Trophoblast cell (in vitro differentiated cells and primary cell): ENCODE measurements around the gene HEPN1.

Source experiments
- DNase-seq, 2 donors: peaks; one replicate each; pipeline ENCODE4 v3.0.0-alpha.2; 2016
- H2AFZ ChIP-seq: 2 replicates; pipeline ENCODE4 v1.6.1; 2013; ENCODE audit warnings: low read length, moderate library complexity, mild to moderate bottlenecking; ENCODE audit not compliant: insufficient read depth, poor library complexity
- H2AK5ac ChIP-seq: 2 replicates; pipeline ENCODE4 v1.6.1; 2013; ENCODE audit warnings: mild to moderate bottlenecking, low read length
- H2BK120ac ChIP-seq: 2 replicates; pipeline ENCODE4 v1.6.1; 2013; ENCODE audit warnings: low read length, mild to moderate bottlenecking, moderate library complexity; ENCODE audit not compliant: insufficient read depth, poor library complexity
- H2BK12ac ChIP-seq: 2 replicates; pipeline ENCODE4 v1.6.1; 2013; ENCODE audit warnings: mild to moderate bottlenecking, low read length, moderate library complexity
- H2BK5ac ChIP-seq: 2 replicates; pipeline ENCODE4 v1.6.1; 2013; ENCODE audit warnings: low read length, low read depth, moderate library complexity, mild to moderate bottlenecking; ENCODE audit not compliant: poor library complexity
- H3K14ac ChIP-seq: 2 replicates; pipeline ENCODE4 v1.6.1; 2013; ENCODE audit warnings: mild to moderate bottlenecking, low read length
- H3K18ac ChIP-seq: 2 replicates; pipeline ENCODE4 v1.6.1; 2013; ENCODE audit warnings: mild to moderate bottlenecking, low read length
- H3K23ac ChIP-seq: 2 replicates; pipeline ENCODE4 v1.6.1; 2013; ENCODE audit warnings: low read length
- H3K27ac ChIP-seq: 2 replicates; pipeline ENCODE4 v1.5.1; 2013; ENCODE audit warnings: low read depth, mild to moderate bottlenecking, inconsistent platforms, low read length, moderate library complexity
- H3K27me3 ChIP-seq: 2 replicates; pipeline ENCODE4 v1.6.1; 2013; ENCODE audit warnings: inconsistent platforms, mild to moderate bottlenecking, low read length, moderate library complexity; ENCODE audit not compliant: insufficient read depth
- H3K36me3 ChIP-seq, 2 experiments: 1 replicate in 1 of 2; 2 replicates in 1 of 2; pipeline ENCODE4 v1.6.1; 2013; ENCODE audit warnings: low read length in 2 of 2, mild to moderate bottlenecking in 2 of 2, moderate library complexity in 1 of 2; ENCODE audit not compliant: insufficient read depth in 2 of 2, control insufficient read depth in 1 of 2
- H3K4ac ChIP-seq: 2 replicates; pipeline ENCODE4 v1.6.1; 2013; ENCODE audit warnings: low read depth, mild to moderate bottlenecking, low read length, moderate library complexity
- H3K4me1 ChIP-seq, 2 experiments: 1 replicate in 1 of 2; 2 replicates in 1 of 2; pipeline ENCODE4 v1.6.1; 2013; ENCODE audit warnings: low read length in 2 of 2, mild to moderate bottlenecking in 2 of 2, moderate library complexity in 1 of 2; ENCODE audit not compliant: insufficient read depth in 2 of 2, control insufficient read depth in 1 of 2
- H3K4me2 ChIP-seq: 2 replicates; pipeline ENCODE4 v1.6.1; 2013; ENCODE audit warnings: inconsistent platforms, mild to moderate bottlenecking, low read length, moderate library complexity
- H3K4me3 ChIP-seq: 2 replicates; pipeline ENCODE4 v1.5.1; 2013; ENCODE audit warnings: mild to moderate bottlenecking, low read depth, low read length, inconsistent platforms
- H3K79me1 ChIP-seq: one replicate; pipeline ENCODE4 v1.6.1; 2013; ENCODE audit warnings: low read length
- H3K79me2 ChIP-seq: 2 replicates; pipeline ENCODE4 v1.6.1; 2013; ENCODE audit warnings: low read length, mild to moderate bottlenecking; ENCODE audit not compliant: control insufficient read depth, insufficient read depth, poor library complexity
- H3K9ac ChIP-seq: 2 replicates; pipeline ENCODE4 v1.6.1; 2013; ENCODE audit warnings: mild to moderate bottlenecking, low read length
- H3K9me3 ChIP-seq: 2 replicates; pipeline ENCODE4 v1.6.1; 2013; ENCODE audit warnings: low read depth, mild to moderate bottlenecking, control low read depth, inconsistent platforms, low read length; ENCODE audit not compliant: insufficient read depth
- H4K12ac ChIP-seq: 2 replicates; pipeline ENCODE4 v1.6.1; 2013; ENCODE audit warnings: low read depth, mild to moderate bottlenecking, low read length, moderate library complexity
- H4K8ac ChIP-seq: 2 replicates; pipeline ENCODE4 v1.6.1; 2013; ENCODE audit warnings: low read depth, mild to moderate bottlenecking, low read length, moderate library complexity
- H4K91ac ChIP-seq: one replicate; pipeline ENCODE4 v1.6.1; 2013; ENCODE audit warnings: low read depth, mild to moderate bottlenecking, low read length, moderate library complexity
- WGBS: extraction: QIAGEN DNeasy Blood & Tissue Kit; methylation state at CpG from one replicate; pipeline ENCODE4 v1.1.7; 2013; ENCODE audit warnings: missing lambda C conversion rate; ENCODE audit not compliant: insufficient read length, insufficient coverage; ENCODE audit errors: extremely low coverage; 5-methylcytosine and 5-hydroxymethylcytosine counted together

HEPN1 gene

DNA sequence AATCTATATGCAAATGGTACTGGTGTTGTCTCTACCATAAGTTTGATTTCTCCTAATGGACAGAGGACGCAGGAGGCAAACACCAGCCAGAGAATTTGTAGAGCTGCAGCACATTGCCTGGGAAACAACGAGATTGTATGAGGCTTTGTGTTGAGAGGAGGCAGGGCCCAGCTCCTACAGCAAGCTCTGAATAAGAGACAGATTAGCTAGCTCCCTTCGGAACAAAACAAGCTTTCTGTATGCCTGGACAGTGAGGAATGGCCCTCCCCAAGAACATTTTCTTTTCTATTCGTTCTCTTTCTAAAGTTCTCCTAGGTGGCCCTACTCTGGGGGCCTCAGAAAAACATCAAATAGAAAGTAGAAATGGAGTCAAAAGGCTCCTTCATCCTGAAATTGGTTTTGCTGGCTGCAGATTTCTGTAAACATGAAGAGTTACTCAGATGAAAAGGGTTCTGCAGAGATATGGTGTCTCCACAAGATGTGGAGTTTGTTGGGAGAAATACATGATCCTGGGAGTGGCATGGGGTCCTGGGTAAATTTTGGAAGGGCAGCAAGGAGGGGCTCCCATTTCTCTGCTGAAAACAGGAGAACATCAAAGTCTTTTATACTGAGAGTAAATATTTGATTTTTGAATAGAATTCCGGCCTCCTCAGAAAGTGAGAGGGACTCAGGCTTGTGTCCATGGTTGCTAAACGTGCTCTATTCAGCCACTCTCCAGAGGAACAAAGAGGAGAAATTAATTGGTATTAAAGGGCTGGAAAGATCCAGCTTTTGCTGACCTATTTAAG lies 23.6 kb downstream of the HEPN1 start:
- no peak for DNase-seq

DNA sequence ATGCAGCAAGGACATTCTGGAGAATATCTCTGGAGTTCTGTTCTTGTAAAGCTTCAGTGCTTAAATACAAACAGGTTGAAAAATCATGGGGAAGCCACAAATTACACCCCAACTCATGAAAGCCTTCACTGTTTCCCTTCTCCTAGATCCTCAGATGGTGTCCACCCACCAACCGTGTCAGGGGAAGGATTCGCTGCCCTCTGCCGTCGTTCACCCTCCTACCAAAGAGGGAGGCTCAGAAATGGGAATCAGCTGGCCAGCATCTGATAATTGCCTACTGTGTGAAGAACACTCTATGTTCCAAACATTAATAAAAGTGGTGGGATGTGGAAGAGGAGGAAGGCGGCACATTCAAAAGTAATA lies 24.2 kb downstream of the HEPN1 start:
- no peak overlapping the region for H4K12ac ChIP-seq
- no peak overlapping the region for H4K8ac ChIP-seq
- H3K27ac ChIP-seq = no peak overlapping the region
- no peak overlapping the region for H4K91ac ChIP-seq
- no peak overlapping the region for H3K23ac ChIP-seq
- H3K18ac ChIP-seq = no peak overlapping the region
- no peak overlapping the region for H3K9ac ChIP-seq
- no peak overlapping the region for H2BK120ac ChIP-seq
- WGBS = no CpG with 5 or more reads among the region's 5 CpGs
- no peak for DNase-seq
- H3K4me2 ChIP-seq = no peak overlapping the region
- H3K4me3 ChIP-seq = no peak overlapping the region
- H3K9me3 ChIP-seq = no peaks in the 10 kb centered on the region
- H3K14ac ChIP-seq = no peak overlapping the region
- no peak overlapping the region for H2AK5ac ChIP-seq
- H3K4me1 ChIP-seq = peaks cover 3% of the 10 kb centered on the region in 2 experiments
- no peaks in the 10 kb centered on the region for H3K79me1 ChIP-seq
- H2BK5ac ChIP-seq = no peak overlapping the region
- H3K36me3 ChIP-seq = no peaks in the 10 kb centered on the region
- H2BK12ac ChIP-seq = no peak overlapping the region
- no peaks in the 10 kb centered on the region for H3K79me2 ChIP-seq
- H3K4ac ChIP-seq = no peak overlapping the region
- H3K27me3 ChIP-seq = no peaks in the 10 kb centered on the region
- H2AFZ ChIP-seq = no peak overlapping the region

More for the DNA sequence above, 23.6 kb downstream of the HEPN1 start:
- Histone ChIP-seq H4K8ac (no peak overlapping the region), H3K18ac (no peak overlapping the region), H2AK5ac (no peak overlapping the region), H4K12ac (no peak overlapping the region), H2BK120ac (no peak overlapping the region), H4K91ac (no peak overlapping the region), H3K4me1 (peaks cover 3% of the 10 kb centered on the region in 2 experiments), H3K23ac (no peak overlapping the region), H2AFZ (no peak overlapping the region), H3K27me3 (no peaks in the 10 kb centered on the region), H3K9ac (no peak overlapping the region), H2BK12ac (no peak overlapping the region), H3K79me2 (no peaks in the 10 kb centered on the region), H2BK5ac (no peak overlapping the region), H3K9me3 (no peaks in the 10 kb centered on the region), H3K4ac (no peak overlapping the region), H3K4me3 (no peak overlapping the region), H3K4me2 (no peak overlapping the region), H3K27ac (no peak overlapping the region), H3K36me3 (no peaks in the 10 kb centered on the region), H3K14ac (no peak overlapping the region), H3K79me1 (no peaks in the 10 kb centered on the region)
- no CpG with 5 or more reads among the region's 6 CpGs for WGBS

DNA sequence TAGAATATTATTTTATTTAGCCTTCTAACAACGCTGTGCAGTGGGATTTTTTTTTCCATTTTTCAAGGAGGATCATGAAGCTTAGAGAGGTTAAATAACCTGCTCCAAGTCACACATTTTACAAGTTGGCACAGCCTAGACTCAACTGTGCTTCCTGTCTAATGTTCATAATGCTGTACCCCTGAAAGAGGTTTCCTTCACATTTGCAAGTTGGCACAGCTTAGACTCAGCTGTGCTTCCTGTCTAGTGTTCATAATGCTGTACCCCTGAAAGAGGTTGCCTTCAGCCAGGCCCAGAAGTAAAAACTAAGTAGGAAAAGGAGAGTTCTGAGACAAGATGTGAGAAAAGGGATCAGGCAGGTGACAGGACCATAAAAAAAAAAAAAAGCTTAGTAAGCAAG lies 24.7 kb downstream of the HEPN1 start:
- Histone ChIP-seq H2AK5ac (no peak overlapping the region), H2BK12ac (no peak overlapping the region), H3K4ac (no peak overlapping the region), H3K23ac (no peak overlapping the region), H2AFZ (no peak overlapping the region), H3K14ac (no peak overlapping the region), H3K27me3 (no peaks in the 10 kb centered on the region), H3K79me2 (no peaks in the 10 kb centered on the region), H3K36me3 (no peaks in the 10 kb centered on the region), H3K4me3 (no peak overlapping the region), H4K8ac (no peak overlapping the region), H4K12ac (no peak overlapping the region), H3K9ac (no peak overlapping the region), H3K4me2 (no peak overlapping the region), H2BK120ac (no peak overlapping the region), H4K91ac (no peak overlapping the region), H3K4me1 (peaks cover 3% of the 10 kb centered on the region in 2 experiments), H2BK5ac (no peak overlapping the region), H3K79me1 (no peaks in the 10 kb centered on the region), H3K27ac (no peak overlapping the region), H3K9me3 (no peaks in the 10 kb centered on the region), H3K18ac (no peak overlapping the region)
- no peak for DNase-seq
- no CpG with 5 or more reads among the region's 1 CpG for WGBS

DNA sequence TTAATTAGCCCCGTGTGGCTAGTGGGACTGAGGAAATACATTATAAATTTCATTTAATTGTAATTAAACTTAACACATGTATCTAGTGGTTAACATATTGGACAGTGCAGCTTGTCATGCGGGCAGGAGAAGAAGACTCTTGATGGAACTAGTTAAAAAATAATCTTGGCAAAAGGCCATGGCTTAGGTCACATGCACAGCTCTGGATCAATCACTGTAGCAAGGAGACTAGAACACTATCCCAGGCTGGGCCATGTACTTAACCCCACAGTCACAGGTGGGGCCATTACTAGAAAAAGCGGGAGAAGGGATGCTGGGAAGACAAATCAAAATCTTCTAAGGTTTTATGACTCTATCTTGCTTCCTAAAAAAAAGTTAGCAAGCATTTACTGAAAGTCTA lies 25.5 kb downstream of the HEPN1 start:
- DNase-seq = no peak
- no peaks in the 10 kb centered on the region for H3K27me3 ChIP-seq
- H2BK12ac ChIP-seq = no peak overlapping the region
- H4K8ac ChIP-seq = no peak overlapping the region
- no peak overlapping the region for H4K12ac ChIP-seq
- no peaks in the 10 kb centered on the region for H3K9me3 ChIP-seq
- no peak overlapping the region for H3K4ac ChIP-seq
- H3K36me3 ChIP-seq = no peaks in the 10 kb centered on the region
- H2AK5ac ChIP-seq = no peak overlapping the region
- no peak overlapping the region for H2BK5ac ChIP-seq
- no peaks in the 10 kb centered on the region for H3K79me2 ChIP-seq
- no peak overlapping the region for H3K18ac ChIP-seq
- no peak overlapping the region for H3K4me3 ChIP-seq
- H3K14ac ChIP-seq = no peak overlapping the region
- no peak overlapping the region for H3K4me2 ChIP-seq
- H4K91ac ChIP-seq = no peak overlapping the region
- no peaks in the 10 kb centered on the region for H3K79me1 ChIP-seq
- no CpG with 5 or more reads among the region's 3 CpGs for WGBS
- no peak overlapping the region for H2AFZ ChIP-seq
- H3K9ac ChIP-seq = no peak overlapping the region
- no peak overlapping the region for H2BK120ac ChIP-seq
- no peak overlapping the region for H3K27ac ChIP-seq
- H3K23ac ChIP-seq = no peak overlapping the region
- H3K4me1 ChIP-seq = peaks cover 0 to 3% of the 10 kb centered on the region in 2 experiments
